SK-N-SH (cell line): ENCODE results near the gene PNPLA2.

Source experiments
- CTCF ChIP-seq: fragments of 200-600 bp; sonication (generic); IDR thresholded peaks from 2 replicates; pipeline ENCODE4 v1.6.1; 2017; ENCODE audit warnings: antibody characterized with exemption, mild to moderate bottlenecking, moderate library complexity
- JUND ChIP-seq: IDR thresholded peaks from 2 replicates; pipeline ENCODE4 v1.4.0; 2012
- NRF1 ChIP-seq: IDR thresholded peaks from 2 replicates; pipeline ENCODE4 v1.6.1; 2012; ENCODE audit warnings: low read depth, mild to moderate bottlenecking, low read length
- RFX5 ChIP-seq: IDR thresholded peaks from 2 replicates; pipeline ENCODE4 v1.6.1; 2012; ENCODE audit warnings: mild to moderate bottlenecking, improper control_type of control experiment, low read length
- USF1 ChIP-seq: IDR thresholded peaks from 2 replicates; pipeline ENCODE4 v1.4.0; 2012; ENCODE audit warnings: low read depth, borderline replicate concordance
- ZBTB33 ChIP-seq: IDR thresholded peaks from 2 replicates; pipeline ENCODE4 v1.4.0; 2012; ENCODE audit warnings: low read depth, borderline replicate concordance

- no peak for TF ChIP-seq CTCF
- TF ChIP-seq JUND = no peak
- no peak for TF ChIP-seq NRF1
- no peak for TF ChIP-seq RFX5
- no peak for TF ChIP-seq USF1
- no peak for TF ChIP-seq ZBTB33
Observed at GRCh38 chr11:843086-843734, 24.5 kb downstream of the PNPLA2 start.
